Posterior vena cava (tissue), 2 donors: ENCODE measurements around the gene SBK1. TPM values are rescaled to one million over a fixed set of nuclear protein-coding genes. Genes with fewer than 3 reads are reported as not detected.
"Not testable (repeated sequence)": the region's sequence is repeated elsewhere in the genome, so short reads cannot be mapped to it uniquely, and the experiment has no call there.

ENCODE experiments used
- DNase-seq: peaks from one replicate; pipeline ENCODE4 v3.0.0-alpha.2; 2020; ENCODE audit warnings: low spot score
- intact Hi-C, 2 donors: fragments of 100-400 bp; cut with DNase I; formaldehyde crosslinking; loops; one replicate each; pipeline versions ENCODE4 v1.14.1 to v1.14.2; 2022 to 2023
- total RNA-seq, 2 donors: library from RNA; stranded (reverse); fragmentation: NEBNext Ultra II Directional; extraction: Animal tissue kit (Norgen Biotek cat#: 25700); gene quantifications; one replicate each; pipeline ENCODE4 v1.2.1, GENCODE V29; 2021
- donor health status: DM: yes; HTN: yes; CAD: no.
- donor health status: DM: yes; HTN: yes; CAD: no.

SBK1 gene
- total RNA-seq, 2 donors from 2014 or later: 0.05 to 0.09 TPM

DNA sequence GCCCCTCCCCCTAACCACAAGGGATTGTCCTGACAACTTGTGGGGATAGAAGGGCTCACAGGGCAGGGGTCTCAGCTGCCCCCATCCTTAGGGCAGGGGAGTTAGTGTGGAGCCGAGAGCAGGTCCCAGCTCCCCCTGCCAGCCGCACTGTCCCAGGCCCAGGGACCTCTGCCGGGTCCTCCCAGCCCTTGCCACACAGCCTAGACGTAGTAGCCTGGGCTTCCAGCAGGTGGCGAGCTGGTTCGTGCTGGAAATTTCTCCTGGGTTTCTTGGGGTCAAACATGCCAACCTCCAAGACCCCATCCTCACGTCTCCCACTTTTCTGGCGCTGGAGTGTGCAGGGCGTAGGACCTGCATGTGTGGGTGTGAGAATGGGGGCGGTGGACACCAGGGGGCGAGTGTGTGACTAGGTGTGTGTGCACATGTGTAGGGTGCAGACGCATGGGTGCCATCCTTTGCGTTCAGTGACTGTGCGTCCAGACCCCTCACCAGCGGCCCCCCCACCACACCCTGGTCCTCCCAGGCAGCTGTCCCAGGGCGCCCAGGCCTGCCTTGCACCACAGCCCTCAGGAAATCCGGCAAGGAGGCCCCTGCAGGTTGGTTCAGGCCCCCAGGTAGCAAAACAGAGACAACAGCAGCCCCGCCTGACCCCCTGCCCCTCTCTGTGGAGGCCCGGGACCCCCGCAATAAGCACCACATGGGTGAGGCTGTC, 29.5 kb downstream of the SBK1 start:
- peak; percentile 75 for DNase-seq
- intact Hi-C loops: no loop called here

DNA sequence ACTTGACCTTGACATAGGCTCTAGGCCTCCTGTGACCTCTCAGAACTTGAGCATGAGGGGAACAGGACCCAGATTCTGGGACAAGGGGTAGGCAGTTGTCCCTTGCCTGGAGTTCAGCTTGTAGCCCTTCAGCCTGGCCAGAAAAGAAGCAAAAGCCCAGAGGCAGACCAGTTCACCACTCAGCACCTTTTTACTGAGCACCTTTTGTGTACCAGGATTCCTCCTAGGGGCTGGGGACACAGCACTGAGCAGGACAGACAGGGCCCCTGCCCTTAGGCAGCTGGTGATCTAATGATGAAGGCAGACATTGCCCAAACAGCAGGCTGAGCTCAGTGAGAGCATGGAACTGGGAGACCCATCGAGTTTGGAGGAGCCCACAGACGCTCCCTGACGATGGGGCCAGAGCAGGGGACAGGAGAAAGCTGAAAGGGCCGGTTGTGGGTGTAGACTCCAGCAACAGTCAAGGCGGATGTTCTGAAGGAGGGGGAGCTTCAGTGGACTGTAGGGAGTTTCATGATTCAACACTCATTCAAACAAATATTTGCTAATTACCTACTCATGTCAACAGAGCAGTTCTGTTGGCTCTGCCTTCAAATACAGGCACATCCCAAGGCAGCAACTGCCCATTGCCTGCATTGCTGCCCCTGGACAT, 32.0 kb downstream of the SBK1 start:
- peak; percentile 55 for DNase-seq
- intact Hi-C loops: no loop called here

DNA sequence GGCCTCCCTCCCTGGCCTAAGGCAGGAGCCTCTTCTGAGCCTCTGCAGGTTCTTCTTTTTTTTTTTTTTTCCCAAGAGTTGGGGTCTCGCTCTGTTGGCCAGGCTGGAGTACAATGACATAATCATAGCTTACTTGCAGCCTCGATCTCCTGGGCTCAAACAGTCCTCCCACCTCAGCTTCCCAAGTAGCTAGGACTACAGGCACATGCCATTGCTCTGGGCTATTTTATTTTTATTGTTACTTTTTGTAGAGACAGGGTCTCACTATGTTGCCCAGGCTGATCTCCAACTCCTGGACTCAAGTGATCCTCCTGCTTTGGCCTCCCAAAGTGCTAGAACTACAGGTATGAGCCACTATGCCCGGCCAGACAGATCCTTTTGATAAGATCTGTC, 32.6 kb downstream of the SBK1 start:
- intact Hi-C loops: no loop called here
- DNase-seq: no peak

DNA sequence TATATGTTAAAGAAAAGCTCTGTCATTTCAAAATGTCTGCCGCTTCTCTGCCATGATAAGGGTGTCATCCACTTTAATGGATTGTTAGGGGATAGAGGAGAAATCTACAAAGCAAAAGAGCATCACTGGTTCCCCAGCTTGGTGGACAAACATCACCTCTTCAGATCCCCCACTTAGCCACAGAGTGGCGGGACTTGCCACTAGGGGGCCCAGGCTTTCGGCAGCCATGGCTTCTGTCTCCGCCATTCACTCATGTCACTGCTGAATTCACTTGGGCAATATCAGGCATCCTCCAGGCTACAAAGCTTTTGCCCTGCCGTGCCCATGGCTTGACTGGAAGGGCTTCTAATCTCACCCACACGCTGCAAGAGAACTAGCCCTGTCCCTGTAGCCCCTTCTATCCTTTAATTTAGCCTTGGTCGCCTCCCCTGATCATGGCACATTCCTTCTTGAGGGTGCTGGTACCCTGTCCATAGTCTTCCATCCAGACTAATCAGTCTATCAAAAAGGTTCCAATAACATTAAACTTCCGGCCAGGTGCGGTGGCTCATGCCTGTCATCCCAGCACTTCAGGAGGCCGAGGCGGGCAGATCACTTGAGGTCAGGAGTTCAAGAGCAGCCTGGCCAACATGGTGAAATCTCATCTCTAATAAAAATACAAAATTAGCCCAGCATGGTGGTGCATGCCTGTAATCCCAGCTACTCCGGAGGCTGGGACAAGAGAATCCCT, 34.7 kb downstream of the SBK1 start:
- DNase-seq: peak; percentile 83
- intact Hi-C loops: no loop called here

DNA sequence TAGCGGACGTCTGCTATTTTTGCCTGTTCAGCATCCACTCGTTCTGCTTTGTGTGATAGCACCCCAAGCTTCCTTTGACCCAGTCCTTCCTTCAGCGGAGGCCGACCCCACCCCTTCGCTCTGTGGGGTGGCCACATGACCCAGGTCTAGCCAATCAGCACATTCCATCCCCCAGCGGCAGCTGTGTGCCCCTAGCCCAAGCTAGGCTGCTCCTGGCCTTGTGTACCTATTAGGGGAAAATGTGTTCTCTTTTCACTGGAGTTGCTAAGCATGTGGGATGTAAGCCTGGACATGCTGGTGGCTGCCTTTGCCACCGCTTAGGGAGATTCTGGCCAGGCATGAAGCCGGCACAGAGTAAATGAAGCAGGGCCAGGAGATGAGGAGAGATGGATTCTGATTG, 37.9 kb downstream of the SBK1 start:
- intact Hi-C loops: not testable (repeated sequence)
- DNase-seq: peak; percentile 49

DNA sequence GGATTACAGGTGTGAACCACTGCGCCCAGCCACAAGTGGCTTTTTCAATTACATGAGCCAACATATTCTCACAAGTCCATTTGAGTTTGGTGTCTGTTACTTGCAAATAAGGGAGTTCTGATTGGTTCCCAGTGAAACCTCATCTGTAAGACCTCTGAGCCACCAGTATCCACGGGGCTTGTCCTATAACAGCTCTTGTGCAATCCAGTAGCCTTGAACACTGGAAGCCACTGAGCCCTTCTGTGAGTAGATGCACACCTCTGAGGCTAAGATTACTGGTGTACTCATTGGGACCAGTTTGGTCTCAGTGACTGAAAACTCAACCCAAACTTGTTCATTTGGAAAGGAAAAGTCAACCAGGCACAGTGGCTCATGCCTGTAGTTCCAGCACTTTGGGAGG, 38.7 kb downstream of the SBK1 start:
- intact Hi-C loops, DNase-seq: not testable (repeated sequence)

DNA sequence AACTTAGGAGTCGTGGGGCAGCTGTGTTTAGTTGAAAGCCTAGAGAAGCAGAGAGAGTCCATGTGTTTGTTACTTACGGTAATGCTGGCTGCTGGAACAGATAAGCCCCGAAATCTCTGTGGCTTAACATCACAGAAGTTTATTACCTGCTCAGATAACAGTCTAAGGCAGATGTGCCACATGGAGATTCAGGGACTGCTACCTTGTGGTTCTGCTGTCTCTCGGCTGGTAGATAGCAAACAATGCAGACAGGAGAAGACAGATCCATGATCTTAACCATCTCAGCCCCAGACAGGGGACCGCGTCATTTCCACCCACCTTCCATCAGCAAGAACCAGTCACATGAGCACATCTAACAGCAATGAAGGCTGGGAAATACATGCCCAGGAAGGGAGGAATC, 40.3 kb downstream of the SBK1 start:
- intact Hi-C loops, DNase-seq: not testable (repeated sequence)

DNA sequence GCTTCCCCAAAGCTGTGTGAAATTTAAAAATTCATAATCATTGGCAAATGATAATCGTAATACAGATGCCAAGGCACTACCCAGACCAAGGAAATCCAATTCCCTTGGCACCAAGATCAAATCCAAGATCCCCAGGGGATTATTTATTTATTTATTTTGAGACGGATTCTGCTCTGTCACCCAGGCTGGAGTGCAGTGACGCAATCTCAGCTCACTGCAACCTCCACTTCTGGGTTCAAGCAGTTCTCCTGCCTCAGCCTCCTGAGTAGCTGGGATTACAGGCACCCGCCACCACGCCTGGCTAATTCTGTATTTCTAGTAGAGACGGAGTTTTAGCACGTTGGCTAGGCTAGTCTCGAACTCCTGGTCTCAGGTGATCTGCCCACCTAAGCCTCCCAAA, 43.4 kb downstream of the SBK1 start:
- intact Hi-C loops: not testable (repeated sequence)

DNA sequence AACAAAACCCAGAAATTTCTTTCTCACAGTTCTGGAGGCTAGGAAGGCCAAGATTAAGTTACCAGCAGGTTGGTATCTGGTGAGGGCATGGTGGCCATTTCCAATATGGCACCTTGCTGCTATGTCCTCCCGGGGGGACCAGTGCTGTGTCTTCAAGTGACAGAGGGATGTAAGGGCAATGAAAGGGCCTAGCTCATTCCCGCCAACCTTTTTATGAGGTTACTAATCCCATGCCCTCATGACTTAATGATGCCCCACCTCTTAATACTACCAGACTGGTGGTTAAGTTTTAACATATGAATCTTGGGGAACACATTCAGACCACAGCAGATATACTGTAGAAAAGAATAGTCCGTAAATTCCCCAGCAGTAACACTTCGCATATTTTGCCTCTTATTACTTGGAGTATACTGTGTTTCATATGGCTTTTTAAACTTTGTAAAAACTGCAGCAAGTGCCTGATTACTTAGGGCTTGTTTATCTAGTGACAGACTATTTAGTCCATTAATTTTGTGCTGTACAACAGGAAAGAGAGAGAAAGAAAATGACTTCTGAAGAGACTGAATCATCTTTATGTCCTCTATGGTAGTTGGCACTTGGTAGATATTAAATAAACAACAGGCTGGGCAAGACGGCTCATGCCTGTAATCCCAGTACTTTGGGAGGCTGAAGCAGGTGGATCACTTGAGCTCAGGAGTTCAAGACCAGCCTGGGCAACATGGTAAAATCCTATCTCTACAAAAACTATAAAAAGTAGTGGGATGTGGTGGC, 44.8 kb downstream of the SBK1 start:
- intact Hi-C loops, DNase-seq: not testable (repeated sequence)

More for the DNA sequence above, 43.4 kb downstream of the SBK1 start:
- not testable (repeated sequence) for DNase-seq

DNA sequence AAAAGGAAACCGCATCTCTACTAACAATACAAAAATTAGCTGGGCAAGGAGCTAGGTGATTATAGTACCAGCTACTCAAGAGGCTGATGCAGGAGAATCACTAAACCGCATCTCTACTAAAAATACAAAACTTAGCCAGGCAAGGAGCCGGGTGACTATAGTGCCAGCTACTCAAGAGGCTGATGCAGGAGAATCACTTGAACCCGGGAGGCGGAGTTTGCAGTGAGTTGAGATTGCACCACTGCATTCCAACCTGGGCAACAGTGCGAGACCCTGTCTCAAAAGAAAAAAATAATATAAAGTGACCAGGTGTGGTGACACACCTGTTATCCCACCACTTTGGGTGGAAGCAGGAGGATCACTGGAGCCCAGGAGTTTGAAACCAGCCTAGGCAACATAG, 45.9 kb downstream of the SBK1 start:
- DNase-seq, intact Hi-C loops: not testable (repeated sequence)

DNA sequence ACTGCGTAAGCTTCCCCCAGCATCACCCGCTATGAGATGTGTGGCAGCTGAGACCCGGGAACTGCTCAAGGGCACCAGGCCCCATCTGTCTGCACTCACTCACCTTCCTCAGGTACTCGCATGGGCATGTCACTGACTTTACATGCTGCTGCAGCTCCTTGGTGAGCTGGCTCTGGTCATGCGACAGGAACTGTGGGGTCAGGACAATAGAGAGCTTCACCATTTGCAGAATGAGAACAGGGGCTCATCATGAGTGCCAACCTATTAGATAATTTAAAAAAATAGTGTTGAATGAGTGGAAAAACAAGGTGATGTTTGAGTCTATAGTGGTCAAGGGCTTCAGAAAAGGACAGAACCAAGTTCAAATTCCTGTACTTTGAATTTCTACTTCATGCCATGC, 70.3 kb downstream of the SBK1 start:
- intact Hi-C loops: not testable (repeated sequence)
- peak; percentile 11 for DNase-seq

DNA sequence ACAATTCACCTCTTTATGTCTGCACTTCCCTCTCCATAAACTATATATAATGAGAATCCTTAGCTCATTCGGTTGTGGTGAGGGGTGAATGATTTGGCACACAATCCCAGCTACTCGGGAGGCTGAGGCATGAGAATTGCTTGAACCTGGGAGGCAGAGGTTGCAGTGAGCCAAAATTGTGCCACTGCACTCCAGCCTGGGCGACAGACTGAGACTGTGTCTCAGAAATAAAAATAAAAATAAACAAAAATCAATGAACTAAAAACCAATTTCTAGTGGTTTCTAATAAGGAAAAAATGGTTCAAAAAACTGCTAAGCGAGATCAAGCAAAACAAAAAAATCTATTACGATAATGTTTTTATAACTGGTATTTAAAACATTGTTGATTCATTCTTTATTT, 71.1 kb downstream of the SBK1 start, which contains the start of gene NPIPB6:
Gene NPIPB6, minus strand, starts transcription at position 101 of the 400 bp plus-strand sequence. CDS start 686 bp downstream, outside the sequence.
- DNase-seq, intact Hi-C loops: not testable (repeated sequence)

DNA sequence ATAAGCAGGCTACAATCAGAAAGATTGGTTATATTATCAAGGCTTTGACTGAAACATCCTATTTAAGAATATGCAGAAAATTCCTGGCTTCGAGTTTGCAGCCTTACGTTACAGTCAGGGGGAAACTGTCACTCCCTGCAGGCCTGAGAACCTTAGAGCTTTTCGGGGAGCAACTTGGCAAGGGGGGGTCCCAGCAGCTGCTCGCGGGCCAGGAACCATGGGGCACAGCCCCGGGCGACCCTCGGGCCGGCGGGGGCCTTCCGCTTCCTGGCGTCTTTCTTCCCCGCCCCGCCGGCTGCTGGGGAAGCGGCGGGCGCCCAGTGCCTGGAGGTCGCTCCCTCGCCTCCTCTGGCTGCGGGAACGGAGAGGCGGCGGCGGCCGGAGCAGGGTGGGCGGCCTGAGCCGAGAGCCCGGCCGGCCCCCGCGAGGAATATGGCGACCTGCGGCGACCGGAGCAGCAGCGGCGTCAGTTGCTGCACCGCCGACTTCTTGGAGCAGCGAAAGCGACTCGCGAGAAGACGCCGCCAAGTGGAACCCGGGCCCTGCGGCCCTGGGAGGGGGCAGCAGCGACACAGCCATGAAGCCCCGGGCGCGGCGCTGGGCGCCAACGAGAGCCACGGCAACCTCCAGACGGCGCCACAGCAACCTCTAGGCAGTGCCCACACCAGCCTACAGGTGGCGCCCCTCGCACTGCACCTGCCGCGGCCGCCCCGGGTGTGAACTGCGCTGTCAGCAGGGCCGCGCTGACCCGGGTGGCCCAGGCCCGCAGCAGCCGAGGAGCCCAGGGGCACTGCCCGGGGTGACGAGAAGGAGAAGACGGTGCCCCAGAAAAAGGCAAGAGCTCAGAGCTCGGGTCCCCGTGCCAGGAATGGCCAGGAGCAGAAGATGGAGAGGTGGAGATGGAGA, 72.2 kb downstream of the SBK1 start:
- intact Hi-C loops, DNase-seq: not testable (repeated sequence)

DNA sequence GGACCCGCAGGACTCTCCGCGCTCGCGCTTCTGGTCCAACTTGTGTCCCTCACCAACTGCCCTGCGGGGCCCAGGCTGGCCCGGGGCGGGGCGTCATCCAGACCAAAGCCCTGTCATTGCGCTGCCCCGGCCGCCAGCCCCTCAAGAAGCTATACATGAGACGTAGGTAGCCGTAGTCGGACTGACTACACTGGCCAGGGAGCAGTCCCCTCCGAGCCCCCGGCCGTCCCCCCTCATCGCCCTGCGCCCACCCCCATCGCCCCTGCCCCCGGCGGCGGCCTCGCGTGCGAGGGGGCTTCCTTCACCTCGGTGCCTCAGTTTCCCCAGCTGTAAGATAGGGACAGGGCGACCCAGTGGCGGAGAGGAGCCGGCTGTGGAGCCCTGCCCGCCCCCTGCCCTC, 75.6 kb downstream of the SBK1 start:
- intact Hi-C loops: not testable (repeated sequence)
- DNase-seq: peak; percentile 73
